Gastrocnemius medialis (tissue), 4 donors: ENCODE data around the gene HIVEP3.

ENCODE experiments used
- POLR2A ChIP-seq, 2 donors: fragments of 450-650 bp; IDR thresholded peaks; one replicate each; pipeline ENCODE4 v1.6.1; 2017; ENCODE audit warnings: antibody characterized with exemption in 2 of 2, mild to moderate bottlenecking in 2 of 2, moderate library complexity in 2 of 2
- TF ChIP-seq, protein P1 (sequence below), 5 experiments: fragments of 450-650 bp in 3 of 5; fragments of 200-600 bp in 2 of 5; sonication (generic) in 2 of 5; IDR thresholded peaks in 4 of 5; conservative IDR thresholded peaks in 1 of 5; 1 replicate in 4 of 5; 2 replicates in 1 of 5; pipeline ENCODE4 v1.5.1; 2016 to 2019; ENCODE audit warnings: antibody characterized with exemption in 5 of 5, mild to moderate bottlenecking in 3 of 5, moderate library complexity in 3 of 5

DNA sequence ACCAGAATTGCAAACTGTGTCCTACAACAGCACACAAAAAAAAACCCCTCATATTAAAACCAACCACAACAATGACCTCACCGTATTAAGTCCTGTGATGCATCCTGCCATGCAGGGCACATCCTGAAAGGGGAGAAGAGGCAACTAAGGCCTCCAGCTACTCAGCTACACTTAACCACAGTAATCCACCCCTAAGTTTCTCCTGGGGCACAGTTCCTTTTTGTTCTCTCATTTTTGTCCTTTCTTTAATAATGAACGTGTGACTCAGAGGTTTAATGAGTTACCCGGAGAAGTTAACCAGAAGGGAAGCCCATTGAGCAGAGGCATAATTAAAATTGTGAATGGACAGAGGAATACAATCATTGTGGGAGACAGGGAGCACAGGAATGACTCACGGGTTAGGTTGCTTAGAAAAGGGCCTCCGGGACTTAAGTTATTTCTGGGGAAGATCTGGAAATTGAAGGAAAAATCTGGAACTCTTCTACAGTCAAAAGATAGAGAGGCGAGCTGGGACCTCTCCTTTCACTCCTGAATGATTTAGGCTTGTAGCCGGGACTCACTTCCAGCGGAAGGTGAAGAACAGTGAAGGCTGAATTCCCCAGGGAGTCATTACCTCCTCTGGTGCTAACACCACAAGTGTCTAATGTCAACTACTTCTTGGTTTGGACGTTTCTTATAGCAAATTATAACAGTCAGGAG is 36.9 kb upstream of the HIVEP3 start:
- TF ChIP-seq, protein P1, sequence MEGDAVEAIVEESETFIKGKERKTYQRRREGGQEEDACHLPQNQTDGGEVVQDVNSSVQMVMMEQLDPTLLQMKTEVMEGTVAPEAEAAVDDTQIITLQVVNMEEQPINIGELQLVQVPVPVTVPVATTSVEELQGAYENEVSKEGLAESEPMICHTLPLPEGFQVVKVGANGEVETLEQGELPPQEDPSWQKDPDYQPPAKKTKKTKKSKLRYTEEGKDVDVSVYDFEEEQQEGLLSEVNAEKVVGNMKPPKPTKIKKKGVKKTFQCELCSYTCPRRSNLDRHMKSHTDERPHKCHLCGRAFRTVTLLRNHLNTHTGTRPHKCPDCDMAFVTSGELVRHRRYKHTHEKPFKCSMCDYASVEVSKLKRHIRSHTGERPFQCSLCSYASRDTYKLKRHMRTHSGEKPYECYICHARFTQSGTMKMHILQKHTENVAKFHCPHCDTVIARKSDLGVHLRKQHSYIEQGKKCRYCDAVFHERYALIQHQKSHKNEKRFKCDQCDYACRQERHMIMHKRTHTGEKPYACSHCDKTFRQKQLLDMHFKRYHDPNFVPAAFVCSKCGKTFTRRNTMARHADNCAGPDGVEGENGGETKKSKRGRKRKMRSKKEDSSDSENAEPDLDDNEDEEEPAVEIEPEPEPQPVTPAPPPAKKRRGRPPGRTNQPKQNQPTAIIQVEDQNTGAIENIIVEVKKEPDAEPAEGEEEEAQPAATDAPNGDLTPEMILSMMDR (IDR thresholded peaks at IDR 0.05 in 4 of 5, conservative IDR thresholded peaks at IDR 0.05 in 1 of 5), result no peak
- TF ChIP-seq POLR2A (IDR thresholded peaks at IDR 0.05), result no peak
